OCI-LY3 (cell line): ENCODE data around the gene GIMAP7.
A peak's percentile ranks its signal among the peaks of the same experiment; 100 is the strongest.

Source experiments
- H2AFZ ChIP-seq: fragments of 200-600, 300-600 bp; shearing (Covaris generic); 2 replicates; pipeline ENCODE4 v1.6.0; 2014; ENCODE audit warnings: antibody characterized with exemption, low read depth, low read length
- H3K27ac ChIP-seq: fragments of 200-600, 300-600 bp; sonication (generic); 2 replicates; pipeline ENCODE4 v1.5.1; 2014; ENCODE audit warnings: mild to moderate bottlenecking, low read length, moderate library complexity, mixed read lengths
- H3K27me3 ChIP-seq: fragments of 200-600, 300-600 bp; sonication (generic); 2 replicates; pipeline ENCODE4 v1.6.1; 2014; ENCODE audit warnings: low read depth, low read length, mixed read lengths
- H3K36me3 ChIP-seq: fragments of 200-600, 300-600 bp; sonication (generic); replicated peaks from 2 replicates; pipeline ENCODE3; 2014; ENCODE audit warnings: low read depth, low read length, mixed read lengths
- H3K4me1 ChIP-seq: fragments of 300-600, 200-600 bp; sonication (generic); 2 replicates; pipeline ENCODE4 v1.6.1; 2014; ENCODE audit warnings: low read length, mixed read lengths
- H3K4me2 ChIP-seq: fragments of 200-600, 300-600 bp; sonication (generic); 2 replicates; pipeline ENCODE4 v1.6.1; 2014; ENCODE audit warnings: low read length, mixed read lengths
- H3K4me3 ChIP-seq: fragments of 300-600, 200-600 bp; sonication (generic); 2 replicates; pipeline ENCODE4 v1.5.1; 2014; ENCODE audit warnings: antibody characterized with exemption, mild to moderate bottlenecking, low read length, moderate library complexity
- H3K79me2 ChIP-seq: fragments of 300-600, 200-600 bp; shearing (Covaris generic); 2 replicates; pipeline ENCODE4 v1.6.1; 2014; ENCODE audit warnings: mild to moderate bottlenecking, low read length, mixed read lengths
- H3K9ac ChIP-seq: fragments of 300-600, 200-600 bp; shearing (Covaris generic); 2 replicates; pipeline ENCODE4 v1.6.0; 2014; ENCODE audit warnings: mild to moderate bottlenecking, low read length, moderate library complexity
- H3K9me3 ChIP-seq: fragments of 200-600, 300-600 bp; shearing (Covaris generic); 2 replicates; pipeline ENCODE4 v1.6.1; 2014; ENCODE audit warnings: low read length, mixed read lengths; ENCODE audit not compliant: insufficient read depth
- H4K20me1 ChIP-seq: fragments of 200-600, 300-600 bp; sonication (generic); 2 replicates; pipeline ENCODE4 v1.6.1; 2016; ENCODE audit warnings: low read length, mixed read lengths; ENCODE audit not compliant: insufficient read depth
- EZH2phosphoT487 ChIP-seq: fragments of 200-600 bp; shearing (Covaris generic); IDR thresholded peaks from 2 replicates; pipeline ENCODE4 v1.6.1; 2018; ENCODE audit warnings: antibody characterized with exemption, mixed run types, low read depth
- TF ChIP-seq, protein P1 (sequence below): fragments of 200-600, 300-600 bp; sonication (generic); IDR thresholded peaks from 2 replicates; pipeline ENCODE4 v1.5.1; 2014; ENCODE audit warnings: antibody characterized with exemption, low read length, low read depth

GIMAP7 gene

GRCh38 chr7:150568714-150569113 lies 54.0 kb downstream of the GIMAP7 start:
- Histone ChIP-seq H3K4me3 (no peak overlapping the region), H3K4me1 (no peaks in the 10 kb centered on the region)

GRCh38 chr7:150569245-150569955 lies 54.7 kb downstream of the GIMAP7 start:
- no peak overlapping the region for H3K4me2 ChIP-seq
- H3K4me1 ChIP-seq, result no peaks in the 10 kb centered on the region
- peak overlapping the region; percentile 13; the same call in 1 of the 2 replicates for H2AFZ ChIP-seq
- peaks cover 6% of the 10 kb centered on the region for H3K27me3 ChIP-seq
- H4K20me1 ChIP-seq, result no peaks in the 10 kb centered on the region
- H3K4me3 ChIP-seq, result no peak overlapping the region
- H3K27ac ChIP-seq, result no peak overlapping the region
- no peaks in the 10 kb centered on the region for H3K79me2 ChIP-seq
- no peaks in the 10 kb centered on the region for H3K9me3 ChIP-seq
- TF ChIP-seq, protein P1, sequence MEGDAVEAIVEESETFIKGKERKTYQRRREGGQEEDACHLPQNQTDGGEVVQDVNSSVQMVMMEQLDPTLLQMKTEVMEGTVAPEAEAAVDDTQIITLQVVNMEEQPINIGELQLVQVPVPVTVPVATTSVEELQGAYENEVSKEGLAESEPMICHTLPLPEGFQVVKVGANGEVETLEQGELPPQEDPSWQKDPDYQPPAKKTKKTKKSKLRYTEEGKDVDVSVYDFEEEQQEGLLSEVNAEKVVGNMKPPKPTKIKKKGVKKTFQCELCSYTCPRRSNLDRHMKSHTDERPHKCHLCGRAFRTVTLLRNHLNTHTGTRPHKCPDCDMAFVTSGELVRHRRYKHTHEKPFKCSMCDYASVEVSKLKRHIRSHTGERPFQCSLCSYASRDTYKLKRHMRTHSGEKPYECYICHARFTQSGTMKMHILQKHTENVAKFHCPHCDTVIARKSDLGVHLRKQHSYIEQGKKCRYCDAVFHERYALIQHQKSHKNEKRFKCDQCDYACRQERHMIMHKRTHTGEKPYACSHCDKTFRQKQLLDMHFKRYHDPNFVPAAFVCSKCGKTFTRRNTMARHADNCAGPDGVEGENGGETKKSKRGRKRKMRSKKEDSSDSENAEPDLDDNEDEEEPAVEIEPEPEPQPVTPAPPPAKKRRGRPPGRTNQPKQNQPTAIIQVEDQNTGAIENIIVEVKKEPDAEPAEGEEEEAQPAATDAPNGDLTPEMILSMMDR, result no peak
- no peak for TF ChIP-seq EZH2phosphoT487
- no peak overlapping the region for H3K9ac ChIP-seq
- no peaks in the 10 kb centered on the region for H3K36me3 ChIP-seq

More at GRCh38 chr7:150568714-150569113, 54.0 kb downstream of the GIMAP7 start:
- Histone ChIP-seq H3K9ac (no peak overlapping the region), H3K79me2 (no peaks in the 10 kb centered on the region), H3K27me3 (peaks cover 12% of the 10 kb centered on the region), H3K9me3 (no peaks in the 10 kb centered on the region), H3K4me2 (no peak overlapping the region), H3K36me3 (no peaks in the 10 kb centered on the region), H3K27ac (no peak overlapping the region), H4K20me1 (no peaks in the 10 kb centered on the region), H2AFZ (no peak overlapping the region)
- TF ChIP-seq, protein P1, result no peak
- no peak for TF ChIP-seq EZH2phosphoT487
